DOHH2 (cell line): ENCODE data around the gene PHLPP1.

Experiments used
- H3F3A ChIP-seq: fragments of 200-600 bp; sonication (generic), shearing (Covaris generic); 2 replicates; pipeline ENCODE4 v1.6.0; 2016; ENCODE audit warnings: antibody characterized with exemption, mild to moderate bottlenecking; ENCODE audit not compliant: control insufficient read depth, insufficient read depth
- H3K27ac ChIP-seq: fragments of 200-600 bp; sonication (generic); 2 replicates; pipeline ENCODE4 v1.5.1; 2014; ENCODE audit warnings: low read depth, mild to moderate bottlenecking, low read length, moderate library complexity
- H3K27me3 ChIP-seq: fragments of 200-600 bp; sonication (generic); 2 replicates; pipeline ENCODE4 v1.6.1; 2014; ENCODE audit warnings: mild to moderate bottlenecking, low read length, mixed read lengths; ENCODE audit not compliant: control insufficient read depth
- H3K36me3 ChIP-seq: fragments of 200-600 bp; sonication (generic); 2 replicates; pipeline ENCODE4 v1.6.1; 2014; ENCODE audit warnings: mild to moderate bottlenecking, low read length, moderate library complexity, mixed read lengths; ENCODE audit not compliant: control insufficient read depth
- H3K4me1 ChIP-seq: fragments of 200-600 bp; sonication (generic); 2 replicates; pipeline ENCODE4 v1.6.1; 2014; ENCODE audit warnings: mild to moderate bottlenecking, low read length, mixed read lengths; ENCODE audit not compliant: control insufficient read depth
- H3K4me2 ChIP-seq: fragments of 200-600 bp; sonication (generic); 2 replicates; pipeline ENCODE4 v1.6.0; 2014; ENCODE audit warnings: mild to moderate bottlenecking, low read length, moderate library complexity
- H3K4me3 ChIP-seq: fragments of 200-600 bp; sonication (generic); 2 replicates; pipeline ENCODE4 v1.5.1; 2014; ENCODE audit warnings: mild to moderate bottlenecking, low read length, mixed read lengths
- H3K79me2 ChIP-seq: fragments of 200-600 bp; sonication (generic); 2 replicates; pipeline ENCODE4 v1.6.1; 2014; ENCODE audit warnings: mild to moderate bottlenecking, low read length, mixed read lengths; ENCODE audit not compliant: control insufficient read depth
- H3K9me2 ChIP-seq: fragments of 200-600 bp; sonication (generic); replicated peaks from 2 replicates; pipeline ENCODE4 v1.6.1; 2014; ENCODE audit warnings: mild to moderate bottlenecking, low read length, mixed read lengths; ENCODE audit not compliant: control insufficient read depth
- H3K9me3 ChIP-seq: fragments of 200-600 bp; sonication (generic); 2 replicates; pipeline ENCODE4 v1.6.1; 2014; ENCODE audit warnings: antibody characterized with exemption, low read length, mixed read lengths; ENCODE audit not compliant: control insufficient read depth, insufficient read depth
- H4K20me1 ChIP-seq: fragments of 200-600 bp; sonication (generic); 2 replicates; pipeline ENCODE4 v1.6.0; 2014; ENCODE audit warnings: low read depth, mild to moderate bottlenecking, antibody characterized with exemption, low read length, moderate library complexity; ENCODE audit not compliant: control insufficient read depth, insufficient read depth
- EZH2phosphoT487 ChIP-seq: fragments of 200-600 bp; sonication (generic); IDR thresholded peaks from 2 replicates; pipeline ENCODE4 v1.6.1; 2017; ENCODE audit warnings: borderline replicate concordance, mild to moderate bottlenecking, antibody characterized with exemption, low read length, moderate library complexity, mixed read lengths
- TF ChIP-seq, protein P1 (sequence below): fragments of 200-600 bp; sonication (generic); IDR thresholded peaks from one replicate; pipeline ENCODE4 v1.5.1; 2014; ENCODE audit warnings: antibody characterized with exemption, mild to moderate bottlenecking, low read depth, low read length; ENCODE audit not compliant: poor library complexity, severe bottlenecking

PHLPP1 gene

DNA sequence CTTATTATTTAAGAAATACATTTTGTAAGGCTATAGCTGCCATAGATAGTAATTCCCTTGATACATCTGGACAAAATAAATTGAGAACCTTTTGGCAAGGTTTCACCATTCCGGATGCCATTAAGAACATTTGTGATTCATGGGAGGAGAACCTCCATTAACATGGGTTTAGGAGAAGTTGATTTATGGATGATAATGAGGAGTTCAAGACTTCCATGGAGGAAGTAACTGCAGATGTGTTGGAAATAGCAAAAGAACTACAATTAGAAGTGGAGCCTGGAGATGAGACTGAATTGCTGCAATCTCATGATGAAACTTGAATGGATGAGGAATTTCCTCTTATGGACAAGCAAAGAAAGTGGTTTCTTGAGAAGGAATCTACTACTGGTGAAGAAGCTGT lies 17.3 kb downstream of the PHLPP1 start:
- Histone ChIP-seq H4K20me1 (no peaks in the 10 kb centered on the region), H3K9me3 (peaks cover 9% of the 10 kb centered on the region), H3K4me3 (no peak overlapping the region), H3K9me2 (no peaks in the 10 kb centered on the region), H3K27me3 (no peaks in the 10 kb centered on the region), H3K4me2 (no peak overlapping the region), H3K4me1 (peaks cover 51% of the 10 kb centered on the region), H3K27ac (no peak overlapping the region), H3K79me2 (peaks cover 98% of the 10 kb centered on the region), H3K36me3 (peaks cover 13% of the 10 kb centered on the region), H3F3A (peaks cover 9% of the 10 kb centered on the region; the same call in 1 of the 2 replicates)
- TF ChIP-seq, protein P1, sequence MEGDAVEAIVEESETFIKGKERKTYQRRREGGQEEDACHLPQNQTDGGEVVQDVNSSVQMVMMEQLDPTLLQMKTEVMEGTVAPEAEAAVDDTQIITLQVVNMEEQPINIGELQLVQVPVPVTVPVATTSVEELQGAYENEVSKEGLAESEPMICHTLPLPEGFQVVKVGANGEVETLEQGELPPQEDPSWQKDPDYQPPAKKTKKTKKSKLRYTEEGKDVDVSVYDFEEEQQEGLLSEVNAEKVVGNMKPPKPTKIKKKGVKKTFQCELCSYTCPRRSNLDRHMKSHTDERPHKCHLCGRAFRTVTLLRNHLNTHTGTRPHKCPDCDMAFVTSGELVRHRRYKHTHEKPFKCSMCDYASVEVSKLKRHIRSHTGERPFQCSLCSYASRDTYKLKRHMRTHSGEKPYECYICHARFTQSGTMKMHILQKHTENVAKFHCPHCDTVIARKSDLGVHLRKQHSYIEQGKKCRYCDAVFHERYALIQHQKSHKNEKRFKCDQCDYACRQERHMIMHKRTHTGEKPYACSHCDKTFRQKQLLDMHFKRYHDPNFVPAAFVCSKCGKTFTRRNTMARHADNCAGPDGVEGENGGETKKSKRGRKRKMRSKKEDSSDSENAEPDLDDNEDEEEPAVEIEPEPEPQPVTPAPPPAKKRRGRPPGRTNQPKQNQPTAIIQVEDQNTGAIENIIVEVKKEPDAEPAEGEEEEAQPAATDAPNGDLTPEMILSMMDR = no peak
- TF ChIP-seq EZH2phosphoT487 = no peak

DNA sequence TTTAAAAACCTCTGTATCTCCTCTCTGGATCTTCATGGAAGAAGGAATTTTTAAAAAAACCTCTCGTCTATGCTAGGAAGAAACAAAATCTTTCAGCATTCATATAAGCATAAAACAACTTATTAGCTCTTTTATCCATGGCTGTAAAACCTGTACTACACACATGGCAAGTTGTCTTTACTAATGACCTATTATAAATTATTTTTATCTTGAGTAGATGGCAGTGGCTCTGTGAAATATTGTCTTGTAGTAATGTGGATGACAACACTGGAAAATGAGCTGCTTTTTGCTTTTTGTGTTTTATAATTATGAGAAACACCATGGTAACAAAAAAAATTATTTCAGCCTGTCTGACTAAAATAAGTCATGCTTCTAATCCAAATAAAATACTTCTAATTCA lies 18.9 kb downstream of the PHLPP1 start:
- Histone ChIP-seq H3K4me3 (no peak overlapping the region), H3F3A (peaks cover 4% of the 10 kb centered on the region; the same call in 1 of the 2 replicates), H3K4me1 (peaks cover 46% of the 10 kb centered on the region), H3K27ac (no peak overlapping the region), H3K79me2 (peaks cover 95% of the 10 kb centered on the region), H3K4me2 (no peak overlapping the region), H4K20me1 (no peaks in the 10 kb centered on the region), H3K9me2 (no peaks in the 10 kb centered on the region), H3K9me3 (peaks cover 9% of the 10 kb centered on the region), H3K36me3 (peaks cover 13% of the 10 kb centered on the region), H3K27me3 (no peaks in the 10 kb centered on the region)
- TF ChIP-seq, protein P1 = no peak
- TF ChIP-seq EZH2phosphoT487 = no peak

DNA sequence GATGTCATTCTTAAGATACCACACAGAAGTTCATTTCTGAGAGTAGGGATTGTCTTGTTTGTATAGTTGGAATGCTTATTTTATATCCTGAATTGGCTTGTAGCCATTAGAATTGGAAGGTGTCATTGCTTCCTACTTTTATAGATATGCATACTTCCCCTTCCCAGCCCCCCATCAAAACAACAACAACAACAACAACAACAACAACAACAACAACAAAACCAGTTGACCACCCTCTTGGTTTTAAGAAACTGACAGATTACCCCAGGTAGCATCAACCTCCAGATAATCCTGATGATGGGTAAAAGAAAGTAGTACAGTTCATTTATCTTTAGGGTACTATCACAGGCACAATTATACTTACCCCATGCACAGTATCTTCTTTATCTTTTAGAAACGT lies 20.0 kb downstream of the PHLPP1 start:
- Histone ChIP-seq H3K9me3 (peaks cover 9% of the 10 kb centered on the region), H3K4me2 (no peak overlapping the region), H4K20me1 (no peaks in the 10 kb centered on the region), H3K79me2 (peaks cover 93% of the 10 kb centered on the region), H3K9me2 (no peaks in the 10 kb centered on the region), H3K27ac (no peak overlapping the region), H3K27me3 (no peaks in the 10 kb centered on the region), H3K36me3 (peaks cover 13% of the 10 kb centered on the region), H3K4me3 (no peak overlapping the region), H3K4me1 (peaks cover 35% of the 10 kb centered on the region), H3F3A (no peaks in the 10 kb centered on the region)
- TF ChIP-seq, protein P1 = no peak
- TF ChIP-seq EZH2phosphoT487 = no peak
